ENCODE measurements around the gene TAL1.

Gene TAL1

DNA sequence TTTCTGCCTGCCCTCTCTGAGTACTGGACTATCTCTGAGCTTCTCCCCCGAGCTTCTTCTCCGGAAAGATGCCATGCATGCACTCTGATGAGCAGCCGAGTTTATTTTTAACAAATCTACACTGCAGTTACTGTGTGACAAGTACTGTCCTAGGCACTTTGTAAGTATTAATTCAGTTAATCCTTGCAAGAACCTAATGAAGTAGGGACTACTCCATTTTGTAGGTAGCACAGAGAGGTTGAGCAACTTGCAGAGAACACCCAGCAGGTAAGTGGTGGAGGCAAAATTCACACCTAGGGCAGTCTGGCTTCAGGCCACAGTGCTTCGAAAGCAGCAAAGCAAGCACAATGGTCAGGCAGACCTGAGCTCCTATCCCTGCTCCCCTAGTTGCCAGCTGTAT lies 3.8 kb upstream of the TAL1 start:
- Histone ChIP-seq H3K4me3 (ENCODE audit: low read length) (no peak overlapping the region), H3K79me2 (ENCODE audit: low read length) (no peaks in the 10 kb centered on the region), H3F3A (ENCODE audit: insufficient read depth, low read length) (no peaks in the 10 kb centered on the region), H3K9ac (ENCODE audit: low read length) (no peak overlapping the region), H3K27ac (ENCODE audit: low read length) (no peak overlapping the region), H2AFZ (ENCODE audit: low read length) (no peak overlapping the region), H3K4me2 (ENCODE audit: low read depth, low read length) (no peak overlapping the region), H3K9me2 (replicated peaks; ENCODE audit: insufficient read depth, low read length) (no peaks in the 10 kb centered on the region), H3K4me1 (ENCODE audit: low read length) (no peaks in the 10 kb centered on the region), H4K20me1 (ENCODE audit: insufficient read depth, low read length) (no peaks in the 10 kb centered on the region), H3K27me3 (replicated peaks; ENCODE audit: insufficient read depth, low read length) (peaks cover 29% of the 10 kb centered on the region), H3K36me3 (replicated peaks; ENCODE audit: insufficient read depth, low read length) (no peaks in the 10 kb centered on the region), H3K9me3 (replicated peaks; ENCODE audit: insufficient read depth, low read length) (no peaks in the 10 kb centered on the region)
- no peak for DNase-seq
- no peak for TF ChIP-seq EZH2 (optimal IDR thresholded peaks at IDR 0.05; ENCODE audit: low read depth, low read length)
- no peak for TF ChIP-seq EZH2phosphoT487 (IDR thresholded peaks at IDR 0.05; ENCODE audit: low read length)
- TF ChIP-seq, protein P1, sequence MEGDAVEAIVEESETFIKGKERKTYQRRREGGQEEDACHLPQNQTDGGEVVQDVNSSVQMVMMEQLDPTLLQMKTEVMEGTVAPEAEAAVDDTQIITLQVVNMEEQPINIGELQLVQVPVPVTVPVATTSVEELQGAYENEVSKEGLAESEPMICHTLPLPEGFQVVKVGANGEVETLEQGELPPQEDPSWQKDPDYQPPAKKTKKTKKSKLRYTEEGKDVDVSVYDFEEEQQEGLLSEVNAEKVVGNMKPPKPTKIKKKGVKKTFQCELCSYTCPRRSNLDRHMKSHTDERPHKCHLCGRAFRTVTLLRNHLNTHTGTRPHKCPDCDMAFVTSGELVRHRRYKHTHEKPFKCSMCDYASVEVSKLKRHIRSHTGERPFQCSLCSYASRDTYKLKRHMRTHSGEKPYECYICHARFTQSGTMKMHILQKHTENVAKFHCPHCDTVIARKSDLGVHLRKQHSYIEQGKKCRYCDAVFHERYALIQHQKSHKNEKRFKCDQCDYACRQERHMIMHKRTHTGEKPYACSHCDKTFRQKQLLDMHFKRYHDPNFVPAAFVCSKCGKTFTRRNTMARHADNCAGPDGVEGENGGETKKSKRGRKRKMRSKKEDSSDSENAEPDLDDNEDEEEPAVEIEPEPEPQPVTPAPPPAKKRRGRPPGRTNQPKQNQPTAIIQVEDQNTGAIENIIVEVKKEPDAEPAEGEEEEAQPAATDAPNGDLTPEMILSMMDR (IDR thresholded peaks at IDR 0.05; ENCODE audit: low read length) = no peak

DNA sequence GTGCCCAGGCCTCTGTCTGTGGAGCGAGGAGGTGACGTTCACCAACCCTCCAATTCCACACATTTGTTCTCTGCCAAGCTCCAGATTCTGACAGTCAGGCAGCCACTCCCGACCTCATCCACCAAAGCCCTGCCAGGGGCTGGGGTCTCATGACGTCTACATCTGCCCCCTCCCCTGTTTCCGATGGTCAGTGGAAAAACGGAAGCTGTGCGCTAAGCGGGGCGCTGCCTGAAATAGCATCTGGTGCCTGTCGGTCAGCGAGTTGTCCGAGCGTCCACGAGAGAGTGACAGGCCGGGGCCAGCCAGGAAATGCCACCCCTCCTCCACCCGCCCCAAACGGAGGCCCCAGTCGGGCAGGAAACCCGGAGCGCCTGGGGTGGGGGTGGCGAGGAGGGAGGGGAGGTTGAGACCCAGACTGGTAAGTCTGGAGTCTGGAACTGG lies 3.2 kb upstream of the TAL1 start:
- H3K36me3 ChIP-seq (replicated peaks; ENCODE audit: insufficient read depth, low read length) = no peaks in the 10 kb centered on the region
- H3K27ac ChIP-seq (ENCODE audit: low read length) = no peak overlapping the region
- H4K20me1 ChIP-seq (ENCODE audit: insufficient read depth, low read length) = no peaks in the 10 kb centered on the region
- no peaks in the 10 kb centered on the region for H3K4me1 ChIP-seq (ENCODE audit: low read length)
- no peaks in the 10 kb centered on the region for H3F3A ChIP-seq (ENCODE audit: insufficient read depth, low read length)
- no peak overlapping the region for H3K9ac ChIP-seq (ENCODE audit: low read length)
- peaks cover 34% of the 10 kb centered on the region for H3K27me3 ChIP-seq (replicated peaks; ENCODE audit: insufficient read depth, low read length)
- no peaks in the 10 kb centered on the region for H3K9me2 ChIP-seq (replicated peaks; ENCODE audit: insufficient read depth, low read length)
- no peak for TF ChIP-seq EZH2phosphoT487 (IDR thresholded peaks at IDR 0.05; ENCODE audit: low read length)
- no peak for TF ChIP-seq EZH2 (optimal IDR thresholded peaks at IDR 0.05; ENCODE audit: low read depth, low read length)
- TF ChIP-seq, protein P1 (IDR thresholded peaks at IDR 0.05; ENCODE audit: low read length) = no peak
- H3K4me3 ChIP-seq (ENCODE audit: low read length) = no peak overlapping the region
- H3K4me2 ChIP-seq (ENCODE audit: low read depth, low read length) = no peak overlapping the region
- DNase-seq = no peak
- no peaks in the 10 kb centered on the region for H3K9me3 ChIP-seq (replicated peaks; ENCODE audit: insufficient read depth, low read length)
- H3K79me2 ChIP-seq (ENCODE audit: low read length) = no peaks in the 10 kb centered on the region
- H2AFZ ChIP-seq (ENCODE audit: low read length) = no peak overlapping the region; the same call in 1 of the 2 replicates

DNA sequence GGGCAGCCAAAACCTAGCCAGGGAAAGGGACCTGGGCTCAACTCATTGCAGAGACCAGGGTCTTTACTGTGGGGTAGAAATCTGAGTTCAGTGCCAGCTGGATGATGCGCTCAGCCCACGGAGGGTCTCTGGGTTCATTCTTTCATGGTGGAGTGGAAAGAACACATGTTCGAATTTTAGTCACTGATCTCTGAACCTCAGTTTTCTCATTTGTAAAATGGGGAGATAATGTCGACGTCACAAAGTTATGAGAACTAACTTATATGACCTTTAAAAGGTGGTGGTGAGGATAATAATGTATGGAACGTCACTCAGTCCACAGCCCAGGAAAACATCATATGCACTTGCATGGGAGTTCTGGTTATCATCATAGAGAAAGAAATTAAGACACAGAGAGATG lies 1.2 kb upstream of the TAL1 start:
- no peaks in the 10 kb centered on the region for H3F3A ChIP-seq (ENCODE audit: insufficient read depth, low read length)
- TF ChIP-seq, protein P1 (IDR thresholded peaks at IDR 0.05; ENCODE audit: low read length) = no peak
- TF ChIP-seq EZH2phosphoT487 (IDR thresholded peaks at IDR 0.05; ENCODE audit: low read length) = no peak
- no peak for TF ChIP-seq EZH2 (optimal IDR thresholded peaks at IDR 0.05; ENCODE audit: low read depth, low read length)
- H3K9me2 ChIP-seq (replicated peaks; ENCODE audit: insufficient read depth, low read length) = no peaks in the 10 kb centered on the region
- H3K36me3 ChIP-seq (replicated peaks; ENCODE audit: insufficient read depth, low read length) = no peaks in the 10 kb centered on the region
- H3K9me3 ChIP-seq (replicated peaks; ENCODE audit: insufficient read depth, low read length) = no peaks in the 10 kb centered on the region
- DNase-seq = no peak
- H4K20me1 ChIP-seq (ENCODE audit: insufficient read depth, low read length) = no peaks in the 10 kb centered on the region
- no peak overlapping the region for H3K4me2 ChIP-seq (ENCODE audit: low read depth, low read length)
- H3K79me2 ChIP-seq (ENCODE audit: low read length) = no peaks in the 10 kb centered on the region
- H3K4me1 ChIP-seq (ENCODE audit: low read length) = no peaks in the 10 kb centered on the region
- no peak overlapping the region for H2AFZ ChIP-seq (ENCODE audit: low read length)
- H3K27me3 ChIP-seq (replicated peaks; ENCODE audit: insufficient read depth, low read length) = peaks cover 55% of the 10 kb centered on the region
- no peak overlapping the region for H3K4me3 ChIP-seq (ENCODE audit: low read length)
- no peak overlapping the region for H3K27ac ChIP-seq (ENCODE audit: low read length)
- H3K9ac ChIP-seq (ENCODE audit: low read length) = no peak overlapping the region

All from MM.1S (cell line).